HG02623 (cell line): ENCODE measurements around the gene GPX7.

ENCODE experiments used
- ATAC-seq: cut with Tn5 transposase; IDR thresholded peaks from one replicate; pipeline ENCODE4 v1.9.1; 2021; ENCODE audit warnings: moderate library complexity; ENCODE audit not compliant: unreplicated experiment

GPX7 gene

DNA sequence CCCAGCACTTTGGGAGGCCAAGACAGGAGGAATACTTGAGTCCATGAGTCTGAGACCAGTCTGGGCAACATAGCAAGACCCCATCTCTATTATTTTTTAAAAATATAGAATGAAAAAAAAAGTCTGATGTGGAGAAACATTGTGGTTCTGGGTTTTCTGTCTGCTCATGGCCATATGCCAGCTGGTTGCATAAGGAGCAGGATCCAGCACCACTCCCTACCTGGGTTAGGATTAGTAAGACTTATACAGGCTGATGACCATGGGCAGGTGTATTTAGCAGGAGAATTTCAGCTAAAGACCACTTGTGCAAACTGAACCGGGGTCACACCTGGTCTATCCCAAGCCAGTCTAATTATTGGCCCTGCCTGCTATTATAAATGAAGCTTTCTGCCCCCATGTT lies 16.7 kb upstream of the GPX7 start:
- no peak for ATAC-seq

DNA sequence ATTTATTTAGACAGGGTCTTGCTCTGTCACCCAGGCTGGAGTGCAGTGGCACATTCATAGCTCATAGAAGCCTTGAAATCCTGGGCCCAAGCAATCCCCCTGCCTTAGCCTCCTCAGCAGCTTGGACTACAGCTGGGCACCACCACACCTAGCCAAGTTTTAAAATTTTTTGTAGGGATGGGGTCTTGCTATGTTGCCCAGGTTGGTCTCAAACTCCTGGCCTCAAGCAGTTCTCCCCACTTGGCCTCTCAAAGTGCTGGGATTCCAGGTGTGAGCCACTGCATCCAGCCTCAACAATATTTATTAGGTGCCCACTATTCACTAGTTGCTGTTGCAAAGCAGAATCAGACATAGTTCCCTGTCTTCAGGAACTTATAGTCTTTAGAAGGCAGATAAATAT lies 14.1 kb upstream of the GPX7 start:
- ATAC-seq = no peak

DNA sequence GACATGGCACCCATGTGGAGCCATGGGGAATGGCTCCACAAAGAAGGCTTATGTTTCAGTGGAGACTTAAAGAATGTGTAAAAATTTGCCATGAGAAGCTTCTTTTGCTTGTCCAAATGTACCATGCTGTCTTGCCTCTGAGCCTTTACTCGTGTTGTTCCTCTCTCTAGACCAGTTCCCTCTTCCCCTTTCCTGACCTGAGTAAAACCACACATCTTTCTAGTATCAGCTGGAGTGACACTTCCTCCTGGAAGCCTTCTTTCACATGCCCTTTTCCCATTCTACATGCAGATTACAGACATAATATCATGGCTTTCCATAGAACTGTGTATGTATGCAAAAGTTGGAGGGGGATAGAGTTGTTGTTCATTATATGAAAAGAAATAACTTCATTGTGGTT lies 13.6 kb upstream of the GPX7 start:
- no peak for ATAC-seq

DNA sequence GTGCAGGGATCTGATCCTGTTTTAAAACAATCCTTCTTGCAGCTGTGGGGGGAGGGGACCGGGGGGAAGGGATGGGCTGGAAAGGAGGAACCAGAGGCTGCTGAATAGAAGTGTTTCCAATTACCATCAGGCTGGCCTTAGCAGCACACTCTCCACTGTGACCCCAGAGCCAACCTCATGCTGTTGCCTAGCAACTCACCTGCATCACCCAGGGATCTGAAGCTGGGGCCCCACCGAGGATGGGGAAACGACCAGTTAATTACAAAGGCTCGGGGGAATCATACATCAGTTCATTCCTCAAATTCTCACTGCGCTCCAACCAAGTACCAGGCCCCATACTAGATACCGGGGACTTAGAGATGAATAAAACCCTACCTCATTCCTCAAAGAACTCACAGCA lies 11.9 kb upstream of the GPX7 start:
- ATAC-seq = no peak

DNA sequence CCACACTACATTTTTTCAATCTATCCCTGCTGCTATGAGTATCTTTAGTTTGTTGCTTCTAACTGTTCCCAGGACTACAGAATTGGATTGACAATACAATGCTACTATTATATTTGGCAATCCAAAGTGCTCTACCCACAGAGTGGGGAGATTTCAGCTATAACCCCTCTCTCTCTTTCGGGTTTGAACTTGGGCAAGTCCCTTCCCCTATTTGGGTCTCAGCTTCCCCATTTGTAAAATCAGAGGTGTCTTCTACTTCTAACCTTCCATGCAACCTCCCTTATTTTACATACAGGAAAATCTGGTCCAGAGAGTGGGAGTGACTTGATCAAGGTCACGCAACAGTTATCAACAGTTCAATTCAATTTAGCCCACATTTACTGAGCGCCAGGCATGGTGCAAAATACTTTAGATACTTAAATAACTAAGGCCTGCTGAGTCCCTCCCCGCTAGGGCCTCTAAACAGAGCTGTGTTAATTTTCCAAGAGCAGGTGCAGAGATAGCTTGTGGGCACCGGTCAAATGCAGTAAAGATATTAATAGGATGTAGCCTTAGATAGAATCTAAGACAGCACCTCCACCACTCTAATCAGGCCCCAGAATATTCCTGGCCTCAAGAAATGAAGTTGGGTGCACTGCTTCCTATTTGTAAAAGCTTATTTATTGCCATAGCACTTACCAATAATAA lies 9.4 kb upstream of the GPX7 start:
- no peak for ATAC-seq

DNA sequence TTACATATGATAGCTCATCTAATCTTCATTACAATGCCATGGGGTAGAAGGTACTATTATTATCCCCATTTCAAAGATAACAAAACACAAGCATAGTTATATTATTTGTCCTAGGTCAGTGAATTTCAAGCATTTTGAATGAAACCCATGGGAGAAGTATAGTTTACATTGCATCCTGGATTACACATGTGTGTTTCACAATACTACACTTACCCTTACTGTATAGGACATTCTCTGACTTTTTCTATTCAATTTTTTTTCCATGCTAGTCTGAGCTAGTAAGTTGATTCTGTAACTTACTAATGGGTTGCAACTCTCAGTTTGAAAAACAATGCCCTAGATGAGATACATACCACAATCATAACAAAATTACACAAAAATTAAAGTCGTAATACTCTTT lies 8.7 kb upstream of the GPX7 start:
- ATAC-seq = no peak

DNA sequence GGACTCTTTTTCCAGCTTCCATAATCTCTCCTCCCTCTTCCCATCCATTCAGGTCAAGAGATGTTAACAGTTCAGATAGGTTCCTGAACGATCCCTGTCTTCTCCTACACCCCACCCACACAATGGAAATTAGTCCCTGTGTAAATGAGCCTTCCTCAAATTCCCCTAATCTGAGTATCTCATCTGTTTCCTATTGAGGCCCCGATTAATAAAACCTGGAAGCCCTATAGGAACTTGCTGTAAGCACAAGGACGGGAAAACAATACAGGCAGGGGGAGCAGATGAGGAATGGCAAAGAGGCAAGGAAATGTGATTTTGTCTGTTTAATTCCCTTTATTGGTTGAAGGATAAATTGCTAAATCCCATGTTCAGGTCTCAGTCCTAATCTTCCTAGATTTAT lies 7.1 kb upstream of the GPX7 start:
- ATAC-seq = no peak

DNA sequence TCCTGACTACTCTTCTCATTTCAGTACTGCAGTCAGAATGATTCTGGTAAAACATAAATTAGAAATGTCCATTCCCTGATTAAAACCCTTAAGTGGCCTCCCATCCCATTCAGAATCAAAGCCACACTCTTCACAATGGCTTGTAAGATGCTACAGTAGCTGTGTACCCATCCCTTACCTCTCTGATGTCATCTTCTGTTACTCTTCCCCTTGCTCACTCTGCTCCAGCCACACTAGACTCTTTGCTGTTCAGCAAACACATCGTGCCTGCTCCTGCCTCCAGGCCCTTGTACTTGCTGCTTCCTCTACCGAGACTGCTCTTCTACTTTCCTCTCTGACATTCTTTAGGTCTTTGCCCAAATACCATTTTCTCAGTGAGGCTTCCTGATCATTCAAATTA lies 4.3 kb upstream of the GPX7 start:
- no peak for ATAC-seq

DNA sequence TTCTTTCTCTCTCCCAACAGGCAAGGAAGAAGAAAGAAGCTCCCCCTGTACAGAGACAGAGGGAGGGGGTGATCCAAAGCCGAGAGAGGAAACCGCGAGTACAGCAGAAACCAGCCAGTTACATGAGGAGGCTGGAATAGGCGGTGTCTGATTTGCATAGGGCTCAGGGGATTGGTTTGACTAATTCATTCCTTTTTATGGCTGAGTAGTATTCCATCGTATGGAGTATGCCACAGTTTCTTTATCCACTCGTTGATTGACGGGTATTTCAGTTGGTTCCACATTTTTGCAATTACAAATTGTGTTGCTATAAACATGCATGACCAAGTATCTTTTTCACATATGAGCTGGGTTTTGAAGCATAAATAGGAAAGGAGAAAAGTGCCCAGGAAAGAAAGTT lies 3.4 kb upstream of the GPX7 start:
- ATAC-seq = no peak

DNA sequence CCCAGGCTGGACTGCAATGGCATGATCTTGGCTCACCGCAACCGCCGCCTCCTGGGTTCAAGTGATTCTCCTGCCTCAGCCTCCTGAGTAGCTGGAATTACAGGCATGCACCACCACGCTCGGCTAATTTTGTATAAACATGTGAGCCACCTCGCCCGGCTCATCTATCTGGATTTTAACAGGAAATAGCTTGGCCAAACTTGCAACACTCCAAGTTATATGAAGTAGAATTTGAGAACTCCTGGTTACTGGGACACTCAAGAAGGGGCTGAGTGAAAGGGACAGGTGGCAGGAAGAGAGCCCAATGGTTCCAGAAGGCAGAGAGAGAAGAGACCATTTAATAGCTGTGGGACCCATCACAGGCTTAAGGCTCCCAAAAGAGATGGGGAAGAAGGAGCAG lies 2.9 kb upstream of the GPX7 start:
- no peak for ATAC-seq

DNA sequence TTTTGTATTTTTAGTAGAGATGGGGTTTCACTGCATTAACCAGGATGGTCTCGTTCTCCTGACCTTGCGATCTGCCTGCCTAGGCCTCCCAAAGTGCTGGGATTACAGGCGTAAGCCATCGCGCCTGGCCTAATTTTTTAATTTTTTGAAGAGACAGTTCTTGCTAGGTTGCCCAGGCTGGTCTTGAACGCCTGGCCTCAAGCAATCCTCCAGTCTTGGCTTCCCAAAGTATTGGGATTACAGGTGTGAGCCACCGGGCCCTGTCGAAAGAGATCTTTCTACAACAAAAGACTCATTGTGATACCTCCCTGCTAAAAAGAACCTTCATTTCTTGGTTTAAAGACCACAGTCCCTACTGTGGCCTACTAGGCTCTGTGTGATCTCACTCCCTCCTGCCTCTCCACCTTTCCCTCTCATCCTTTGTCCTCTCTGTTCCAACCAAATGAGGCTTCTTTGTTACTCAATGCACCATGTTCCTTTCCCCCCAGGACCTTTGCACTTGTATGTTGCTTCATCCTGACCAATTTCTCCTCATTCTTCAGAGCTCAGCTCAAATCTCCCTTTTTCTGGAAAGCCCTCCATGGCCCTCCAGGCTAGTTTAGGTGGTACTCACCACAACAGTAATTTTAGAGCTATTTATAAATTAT lies 1.5 kb upstream of the GPX7 start:
- ATAC-seq = no peak

DNA sequence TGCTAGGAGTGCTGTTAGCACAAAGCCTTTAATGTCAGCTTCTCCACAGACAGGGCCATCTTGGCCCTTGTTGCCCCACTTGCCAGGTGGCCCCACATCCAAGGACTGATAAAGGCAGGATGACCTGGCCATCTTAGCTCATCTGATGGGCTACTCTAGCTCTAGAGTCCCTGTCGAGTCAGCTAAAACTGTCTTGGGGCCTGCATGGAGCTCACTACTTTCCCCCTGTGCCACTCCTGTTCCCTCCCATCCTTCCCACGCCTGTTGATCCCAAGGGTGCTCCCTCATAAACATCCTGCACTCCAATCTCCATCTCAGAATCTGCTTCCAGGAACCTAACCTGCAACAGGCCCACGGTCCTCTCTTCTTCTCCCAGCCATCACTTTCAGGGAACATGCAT lies 652 bp upstream of the GPX7 start:
- no peak for ATAC-seq

DNA sequence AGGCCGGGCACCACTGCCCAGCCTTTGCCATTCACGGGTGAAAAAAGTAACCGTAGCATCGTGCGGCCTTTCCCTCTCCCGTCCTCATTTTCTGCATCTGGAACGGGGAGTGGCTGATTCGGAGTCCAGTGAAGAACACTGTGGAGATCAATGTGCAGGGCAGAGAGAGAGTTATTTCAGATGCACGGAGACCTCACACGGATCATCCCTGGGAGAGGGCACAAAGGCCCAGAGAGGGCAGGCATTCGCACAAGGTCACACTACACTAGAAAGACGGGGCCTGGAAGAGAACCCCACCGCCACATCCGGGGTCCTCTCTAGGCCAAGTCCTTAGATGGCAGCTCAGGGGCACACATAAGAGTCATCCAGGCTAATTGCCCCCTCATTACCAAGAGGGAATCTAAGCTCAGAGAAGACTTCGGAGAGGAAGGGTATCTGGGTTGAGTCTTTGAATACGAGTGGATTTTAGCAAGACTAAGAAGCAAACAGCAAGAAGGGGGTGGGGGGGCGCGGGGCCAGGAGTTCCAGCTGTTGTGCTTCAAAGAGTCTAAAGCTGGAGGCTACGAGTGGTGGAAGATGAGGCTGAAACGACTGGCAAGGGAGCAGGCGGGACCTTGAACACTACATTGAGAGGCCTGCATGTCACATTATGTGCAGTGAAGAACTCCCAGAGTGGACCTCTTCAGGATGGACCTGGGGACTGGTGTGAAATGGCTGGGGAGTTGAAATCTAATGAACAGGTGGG lies 857 bp downstream of the GPX7 start:
- ATAC-seq = no peak

DNA sequence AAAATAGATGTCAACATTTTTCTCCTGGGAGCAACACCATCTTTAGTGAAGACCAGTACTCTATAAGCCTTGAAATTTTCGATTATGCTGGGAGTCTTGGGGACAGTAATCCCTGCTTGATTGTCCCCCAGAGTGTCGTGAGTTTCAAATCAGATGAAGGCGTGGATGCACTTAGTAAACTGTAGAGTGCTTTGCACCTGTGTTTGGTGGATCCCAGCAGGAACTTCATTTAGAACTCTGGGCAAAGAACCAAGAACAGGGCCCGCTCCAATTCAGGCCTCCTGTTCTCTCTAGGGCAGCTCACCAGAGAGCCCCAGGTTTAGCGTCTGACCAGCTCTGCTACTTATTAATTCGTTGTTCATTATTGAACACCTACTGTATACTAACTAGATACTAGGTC lies 1.5 kb downstream of the GPX7 start:
- no peak for ATAC-seq

DNA sequence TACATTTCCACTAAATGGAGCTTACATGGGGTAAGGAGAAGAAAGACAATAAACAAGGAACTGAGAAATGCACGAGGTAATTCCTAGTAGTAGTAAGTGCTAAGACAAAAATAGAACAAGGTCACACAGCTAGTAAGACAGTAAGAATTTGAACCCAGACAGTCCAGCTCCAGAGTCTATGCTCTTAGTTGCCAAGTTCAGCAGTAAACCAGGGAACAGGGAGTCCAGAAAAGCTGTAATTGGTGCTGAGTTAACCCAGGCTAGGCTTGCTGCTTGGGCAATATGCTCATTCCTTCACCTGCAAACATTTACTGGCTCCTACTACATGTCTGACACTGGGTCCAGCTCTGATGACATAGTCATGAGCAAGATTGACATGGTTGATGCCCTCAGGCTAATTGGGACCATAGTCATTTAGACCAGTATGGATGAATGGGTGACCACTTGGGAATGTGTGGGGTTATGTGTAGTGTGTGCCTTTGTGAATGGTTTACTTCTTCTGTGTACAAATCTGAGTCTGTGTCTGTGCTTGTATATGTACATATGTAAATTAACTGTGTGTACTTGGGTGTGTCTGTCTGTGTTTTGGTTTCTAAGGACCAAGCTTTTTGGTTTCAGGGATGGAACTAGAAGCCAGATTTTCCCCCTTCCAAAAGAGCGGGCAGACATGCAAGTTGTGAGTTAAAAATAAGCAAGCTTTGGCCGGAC lies 2.0 kb downstream of the GPX7 start:
- ATAC-seq = no peak

DNA sequence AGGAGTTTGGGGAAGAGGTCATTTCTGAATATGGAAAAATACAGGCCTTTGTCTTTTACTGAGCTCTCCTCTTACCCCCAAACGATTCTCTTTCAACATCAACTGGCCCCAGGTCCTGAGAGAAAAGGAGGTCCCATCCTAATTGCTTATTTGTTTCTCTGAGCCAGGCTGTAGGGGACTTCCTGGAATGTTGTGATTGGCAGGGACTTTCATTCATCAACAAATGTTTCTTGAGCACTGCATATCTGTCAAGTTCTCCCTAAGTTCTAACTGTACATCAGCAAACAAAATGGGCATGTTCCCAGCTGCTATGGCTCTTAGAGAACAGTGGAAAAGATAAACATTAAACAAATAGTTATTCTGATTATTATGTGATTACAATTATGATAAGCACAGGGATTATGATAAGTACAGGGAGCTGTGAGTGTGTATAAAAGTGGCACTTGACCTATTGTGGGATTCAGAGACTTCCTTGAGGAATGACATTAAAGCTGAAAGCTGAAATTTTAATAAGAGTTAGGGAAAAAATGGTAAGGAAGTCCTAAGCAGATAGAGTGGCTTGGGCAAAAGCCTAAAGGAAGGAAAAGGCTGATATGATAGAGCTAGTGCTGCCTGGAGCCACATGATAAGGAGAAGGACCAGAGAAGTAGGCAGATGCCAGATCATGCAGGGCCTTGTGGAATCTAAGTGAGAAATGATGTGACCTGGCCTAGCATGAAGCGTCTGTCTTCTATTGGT lies 11.6 kb downstream of the GPX7 start:
- no peak for ATAC-seq

DNA sequence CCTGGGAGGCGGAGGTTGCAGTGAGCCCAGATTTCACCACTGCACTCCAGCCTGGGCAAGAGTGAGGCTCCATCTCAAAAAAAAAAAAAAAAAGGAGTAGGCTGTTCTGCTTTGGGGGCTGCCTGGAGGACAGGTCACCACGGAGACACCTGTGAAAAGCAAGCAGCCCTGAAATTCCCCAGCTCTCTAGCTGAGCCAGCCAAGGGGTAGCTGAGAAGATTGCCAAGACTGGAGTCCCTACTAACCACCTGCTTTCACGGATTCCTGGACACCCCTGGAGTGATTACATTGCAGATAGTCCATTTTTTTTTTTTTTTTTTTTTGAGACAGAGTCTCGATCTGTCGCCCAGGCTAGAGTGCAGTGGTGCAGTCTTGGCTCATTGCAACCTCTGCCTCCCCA lies 12.5 kb downstream of the GPX7 start:
- no peak for ATAC-seq

DNA sequence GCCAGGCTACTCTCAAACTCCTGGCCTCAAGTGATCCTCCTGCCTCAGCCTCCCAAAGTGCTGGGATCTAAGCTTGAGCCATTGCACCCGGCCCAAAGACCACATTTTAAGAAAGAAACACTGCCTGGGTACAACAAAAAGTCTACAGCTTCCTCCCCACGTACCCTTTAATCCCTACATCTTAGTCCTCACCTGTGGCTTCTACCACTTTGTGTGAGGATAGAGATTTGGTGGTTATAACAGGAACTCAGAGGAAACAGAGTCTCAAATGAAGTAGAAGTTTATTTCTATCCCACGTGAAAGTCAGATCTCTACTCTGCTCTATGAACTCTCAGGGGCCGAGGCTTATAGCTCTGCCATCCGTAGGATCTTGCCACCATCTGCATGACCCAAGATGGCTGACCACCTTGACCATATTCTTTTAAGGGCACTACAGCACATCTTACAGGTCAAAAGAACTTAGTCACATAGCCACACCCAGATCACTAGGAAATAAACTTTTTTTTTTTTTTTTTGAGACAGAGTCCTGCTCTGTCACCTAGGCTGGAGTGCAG lies 13.4 kb downstream of the GPX7 start:
- no peak for ATAC-seq

DNA sequence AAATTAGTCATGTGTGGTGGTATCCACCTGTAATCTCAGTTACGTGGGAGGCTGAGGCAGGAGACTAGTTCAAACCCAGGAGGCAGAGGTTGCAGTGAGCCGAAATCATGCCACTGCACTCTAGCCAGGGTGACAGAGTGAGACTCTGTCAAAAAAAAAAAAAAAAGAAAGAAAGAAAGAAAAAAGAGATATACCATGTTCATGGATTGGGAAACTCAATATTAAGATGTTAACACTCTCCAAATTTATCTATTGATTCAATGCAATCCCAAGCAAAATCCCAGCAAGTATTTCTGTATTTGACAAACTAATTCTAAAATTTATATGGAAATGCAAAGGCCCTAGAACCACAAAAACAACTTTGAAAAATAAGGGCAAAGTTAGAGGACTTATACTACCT lies 19.8 kb downstream of the GPX7 start:
- no peak for ATAC-seq

DNA sequence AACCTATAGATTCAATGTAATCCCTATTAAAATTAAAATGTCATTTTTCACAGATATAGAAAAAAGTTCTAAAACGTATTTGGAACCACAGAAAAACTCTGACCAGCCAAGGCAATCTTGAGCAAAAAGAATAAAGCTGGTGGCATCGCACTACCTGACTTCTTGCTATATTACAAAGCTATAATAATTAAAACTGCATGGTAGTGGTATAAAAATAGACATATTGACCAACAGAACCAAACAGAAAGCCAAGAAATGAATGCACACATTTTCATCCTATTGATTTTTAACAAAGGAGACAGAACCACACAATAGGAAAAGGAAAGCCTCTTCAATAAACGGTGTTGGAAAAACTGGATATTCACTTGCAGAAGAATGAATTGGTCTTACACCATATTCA lies 21.6 kb downstream of the GPX7 start:
- ATAC-seq = no peak

DNA sequence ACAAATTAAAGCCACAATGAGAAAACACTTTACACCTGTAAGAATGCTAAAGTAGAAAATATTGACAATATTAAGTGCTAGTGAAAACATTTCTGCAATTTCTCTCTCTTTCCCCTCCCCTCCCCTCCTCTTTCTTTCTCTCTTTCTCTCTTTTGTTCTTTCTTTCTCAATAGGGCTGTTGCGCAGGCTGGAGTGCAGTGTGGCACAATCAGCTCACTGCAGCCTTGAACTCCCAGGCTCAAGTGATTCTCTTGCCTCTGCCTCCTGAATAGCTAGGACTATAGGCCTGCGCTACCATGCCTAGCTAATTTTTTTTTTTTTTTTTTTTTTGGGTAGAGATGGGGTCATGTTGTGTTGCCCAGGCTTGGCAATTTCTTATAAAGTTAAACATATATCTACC lies 24.9 kb downstream of the GPX7 start:
- ATAC-seq = no peak
